T47D (cell line): ENCODE measurements around the gene L3MBTL4.
A peak's percentile ranks its signal among the peaks of the same experiment; 100 is the strongest.
"Not testable (repeated sequence)": the region's sequence is repeated elsewhere in the genome, so short reads cannot be mapped to it uniquely, and the experiment has no call there.

ENCODE experiments used
- DNase-seq, 2 experiments: peaks; one replicate each; pipeline versions ENCODE4 v3.0.0 to v3.0.0-alpha.2; 2011 to 2012; ENCODE audit warnings: low read depth in 1 of 2, low spot score in 1 of 2
- JUND ChIP-seq: IDR thresholded peaks from 2 replicates; pipeline ENCODE4 v1.6.1; 2012; ENCODE audit warnings: low read depth
- in situ Hi-C: cut with HindIII; loops from 2 replicates; pipeline ENCODE4 v1.10.0; 2016; ENCODE audit warnings: low sequenced_read_pairs, low pct_unique_long_range_greater_than_20kb

L3MBTL4 gene

GRCh38 chr18:6199777-6200176 lies 214.9 kb downstream of the L3MBTL4 start:
- peak in 1 of 2 experiments; percentile 35 for DNase-seq
- in situ Hi-C loops = no loop called here
- TF ChIP-seq JUND = no peak

DNA sequence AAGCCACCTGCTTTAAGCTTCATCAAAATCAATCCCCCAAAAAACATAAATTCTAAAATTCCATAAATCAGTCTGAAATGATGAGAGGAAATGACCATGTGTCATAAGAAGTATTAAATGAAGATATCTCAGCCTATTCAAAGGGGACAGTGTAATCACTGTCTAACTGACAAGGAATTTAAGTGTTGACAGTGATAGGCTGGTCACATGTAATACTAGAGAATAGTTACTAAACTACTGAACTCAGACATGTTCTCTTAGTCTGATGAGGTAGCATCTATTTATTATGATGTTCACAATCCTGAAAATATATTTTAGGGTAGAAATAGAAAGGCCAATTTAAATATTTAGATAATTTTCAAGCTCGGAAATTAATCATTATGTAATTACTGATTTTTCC lies 216.1 kb downstream of the L3MBTL4 start:
- in situ Hi-C loops = no loop called here
- no peak for DNase-seq
- TF ChIP-seq JUND = no peak

GRCh38 chr18:6194640-6195039 lies 220.1 kb downstream of the L3MBTL4 start:
- no peak for DNase-seq
- in situ Hi-C loops = no loop called here
- TF ChIP-seq JUND = no peak

DNA sequence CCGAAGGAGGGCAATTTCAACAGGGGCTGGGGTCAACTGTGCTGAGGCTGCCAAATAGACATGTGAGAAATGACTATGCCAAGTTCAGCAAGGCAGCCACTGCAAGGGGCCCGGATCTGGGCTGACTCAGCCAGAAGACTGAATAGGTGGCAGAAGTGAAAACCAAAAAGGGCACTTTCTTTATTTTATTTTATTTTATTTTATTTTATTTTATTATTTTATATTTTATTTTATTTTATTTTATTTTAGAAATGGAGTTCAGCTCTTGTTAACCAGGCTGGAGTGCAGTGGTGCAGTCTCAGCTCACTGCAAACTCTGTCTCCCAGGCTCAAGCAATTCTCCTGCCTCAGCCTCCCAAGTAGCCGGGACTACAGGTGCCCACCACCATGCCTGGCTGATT lies 228.9 kb downstream of the L3MBTL4 start:
- in situ Hi-C loops, DNase-seq: not testable (repeated sequence)

- in situ Hi-C loops = no loop called here
- DNase-seq = no peak
- TF ChIP-seq JUND = no peak
Observed at GRCh38 chr18:6174983-6175745, 239.5 kb downstream of the L3MBTL4 start.

GRCh38 chr18:6170604-6171003 lies 244.1 kb downstream of the L3MBTL4 start:
- in situ Hi-C loops = no loop called here
- no peak for TF ChIP-seq JUND
- DNase-seq = no peak

- no peak for TF ChIP-seq JUND
- DNase-seq = no peak
- in situ Hi-C loops = no loop called here
Observed at GRCh38 chr18:6161549-6161948, 253.2 kb downstream of the L3MBTL4 start.

GRCh38 chr18:6159426-6159825 lies 255.3 kb downstream of the L3MBTL4 start:
- no peak for TF ChIP-seq JUND
- no peak for DNase-seq
- in situ Hi-C loops = no loop called here

- TF ChIP-seq JUND = no peak
- DNase-seq = no peak
- in situ Hi-C loops = no loop called here
Observed at GRCh38 chr18:6158958-6159357, 255.8 kb downstream of the L3MBTL4 start.

DNA sequence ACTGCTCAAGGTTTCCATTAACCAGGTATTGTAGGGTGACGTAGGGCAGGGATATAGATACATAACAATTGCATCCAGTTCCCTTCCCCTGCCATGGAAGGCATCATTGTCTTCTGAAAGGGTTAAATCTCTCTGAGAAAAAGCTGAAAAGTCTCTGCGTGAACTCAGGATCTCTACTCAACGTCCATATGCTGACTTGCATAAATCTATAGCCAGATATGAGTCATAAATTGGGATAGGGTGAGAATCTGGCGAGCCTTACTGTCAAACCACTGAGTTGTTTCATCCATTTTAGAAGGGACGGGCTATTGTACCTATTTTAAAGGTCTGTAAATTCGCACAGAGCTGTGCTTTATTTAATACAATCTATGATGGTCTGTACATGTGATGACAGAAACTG lies 258.3 kb downstream of the L3MBTL4 start:
- in situ Hi-C loops = no loop called here
- DNase-seq = no peak
- no peak for TF ChIP-seq JUND

DNA sequence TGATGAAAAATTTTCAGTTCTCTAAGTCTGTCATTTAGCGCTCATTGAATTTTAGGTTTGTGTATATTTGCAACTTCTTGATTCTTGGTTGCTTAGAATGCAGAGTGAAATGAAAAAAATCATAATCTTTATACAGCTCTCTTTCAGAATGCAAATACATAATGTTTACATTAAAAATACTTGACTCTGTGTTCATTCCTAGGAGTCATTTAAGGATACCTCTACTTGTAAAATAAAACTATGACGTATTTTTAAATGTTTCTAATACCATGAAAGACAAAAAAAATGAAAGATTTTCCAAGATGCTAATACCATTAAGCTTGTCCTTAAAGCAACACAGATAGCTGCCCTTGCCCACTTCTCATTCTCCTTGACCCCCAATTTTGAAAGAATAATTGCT lies 259.0 kb downstream of the L3MBTL4 start:
- in situ Hi-C loops = no loop called here
- no peak for TF ChIP-seq JUND
- DNase-seq = no peak

GRCh38 chr18:6150430-6150829 lies 264.3 kb downstream of the L3MBTL4 start:
- no peak for DNase-seq
- in situ Hi-C loops = no loop called here
- no peak for TF ChIP-seq JUND

- DNase-seq = peak in 1 of 2 experiments; percentile 15
- in situ Hi-C loops = no loop called here
- TF ChIP-seq JUND = no peak
Observed at GRCh38 chr18:6146307-6146661, 268.4 kb downstream of the L3MBTL4 start.
